Right cardiac atrium (tissue), 5 donors: ENCODE data around the gene MFNG. TPM values are rescaled to one million over a fixed set of nuclear protein-coding genes. Genes with fewer than 3 reads are reported as not detected.

Experiments
- ATAC-seq, 2 donors: fragments of 200-7000 bp; cut with Tn5 transposase; one replicate each; pipeline versions ENCODE4 v1.8.0 to v1.9.1; 2020; ENCODE audit warnings: moderate library complexity in 2 of 2, mild to moderate bottlenecking in 1 of 2
- DNase-seq, 3 donors: peaks; one replicate each; pipeline ENCODE4 v3.0.0-alpha.2; 2020
- H3K27ac ChIP-seq: one replicate; pipeline ENCODE4 v1.5.1; 2013; ENCODE audit warnings: mild to moderate bottlenecking, low read length, control low read depth, moderate library complexity
- H3K27me3 ChIP-seq: one replicate; pipeline ENCODE4 v1.6.1; 2013; ENCODE audit not compliant: control insufficient read depth, insufficient read depth
- H3K4me1 ChIP-seq: one replicate; pipeline ENCODE4 v1.6.1; 2013; ENCODE audit warnings: low read length; ENCODE audit not compliant: control insufficient read depth, insufficient read depth
- H3K4me3 ChIP-seq: one replicate; pipeline ENCODE4 v1.5.1; 2013; ENCODE audit warnings: low read length, control low read depth
- H3K9me3 ChIP-seq: one replicate; pipeline ENCODE4 v1.6.1; 2013; ENCODE audit warnings: low read length; ENCODE audit not compliant: control insufficient read depth
- WGBS: extraction: QIAGEN DNeasy Blood & Tissue Kit; methylation state at CpG from one replicate; pipeline ENCODE4 v1.1.7; 2013; 5-methylcytosine and 5-hydroxymethylcytosine counted together
- intact Hi-C, 4 donors: fragments of 100-400 bp; cut with DNase I; formaldehyde crosslinking; loops; one replicate each; pipeline versions ENCODE4 v1.11.0 to v1.14.0; 2022 to 2023
- polyA plus RNA-seq: library from polyadenylated mRNA; stranded (reverse); fragments of 200-250 nt; gene quantifications from one replicate; pipeline ENCODE4 v1.2.3, GENCODE V29; 2013
- total RNA-seq, 4 donors: library from RNA; stranded (reverse); fragmentation: NEBNext Ultra II Directional; extraction: Animal tissue kit (Norgen Biotek cat#: 25700); gene quantifications; one replicate each; pipeline ENCODE4 v1.2.1, GENCODE V29; 2021
- donor health status: healthy with polysubstance abuse.
- donor health status: DM: no; HTN: yes; CAD: no.
- donor health status: DM: no; HTN: no; CAD: no.
- donor health status: DM: no; HTN: yes; CAD: no; lungs with severe emphysema.
- donor health status: DM: yes; HTN: yes; CAD: no.

Gene MFNG
- total and polyA plus RNA-seq, 5 donors = 9.0 to 14.1 (median 10.5) TPM

DNA sequence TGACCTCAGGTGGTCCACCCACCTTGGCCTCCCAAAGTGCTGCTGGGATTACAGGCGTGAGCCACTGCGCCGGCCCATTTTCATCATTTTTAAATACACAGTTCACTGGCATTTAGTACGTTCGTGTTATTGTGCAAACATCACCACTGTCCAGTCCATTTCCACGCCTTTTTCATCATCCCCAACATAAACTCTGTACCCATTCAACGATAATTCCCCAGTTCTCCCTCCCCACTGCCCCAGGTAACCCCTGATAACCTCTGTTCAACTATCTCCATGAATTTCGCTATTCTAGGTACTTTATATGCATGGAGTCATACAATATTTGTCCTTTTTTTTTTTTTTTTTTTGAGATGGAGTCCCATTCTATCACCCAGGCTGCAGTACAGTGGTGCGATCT, 40.7 kb downstream of the MFNG start:
- no peaks in the 10 kb centered on the region for H3K27me3 ChIP-seq
- H3K4me3 ChIP-seq = no peak overlapping the region
- WGBS = 83% methylated on average over 9 of the region's 9 CpGs
- no peak for ATAC-seq
- no peak overlapping the region for H3K27ac ChIP-seq
- DNase-seq = no peak
- no peaks in the 10 kb centered on the region for H3K4me1 ChIP-seq
- intact Hi-C loops = no loop called here
- H3K9me3 ChIP-seq = peaks cover 4% of the 10 kb centered on the region

DNA sequence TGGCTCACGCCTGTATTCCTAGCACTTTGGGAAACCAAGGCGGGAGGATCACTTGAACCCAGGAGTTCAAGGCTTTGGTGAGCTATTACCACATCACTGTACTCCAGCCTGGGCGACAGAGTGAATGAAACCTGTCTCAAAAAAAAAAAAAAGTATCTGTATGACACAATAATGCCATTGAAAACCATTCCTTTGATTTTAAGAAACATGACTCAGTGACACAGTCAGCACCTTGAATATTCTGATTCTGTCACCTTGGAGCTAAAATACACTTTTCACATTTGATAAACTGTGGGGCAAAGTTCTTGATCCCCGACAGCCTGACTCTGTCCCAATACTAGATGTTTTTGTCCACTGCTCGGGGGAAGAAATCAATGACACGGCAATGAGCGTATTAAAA, 42.2 kb downstream of the MFNG start:
- Histone ChIP-seq H3K4me3 (no peak overlapping the region), H3K9me3 (peaks cover 4% of the 10 kb centered on the region), H3K27me3 (no peaks in the 10 kb centered on the region), H3K27ac (no peak overlapping the region), H3K4me1 (no peaks in the 10 kb centered on the region)
- no peak for ATAC-seq
- 83% methylated on average over 7 of the region's 7 CpGs for WGBS
- no peak for DNase-seq
- intact Hi-C loops = no loop called here

DNA sequence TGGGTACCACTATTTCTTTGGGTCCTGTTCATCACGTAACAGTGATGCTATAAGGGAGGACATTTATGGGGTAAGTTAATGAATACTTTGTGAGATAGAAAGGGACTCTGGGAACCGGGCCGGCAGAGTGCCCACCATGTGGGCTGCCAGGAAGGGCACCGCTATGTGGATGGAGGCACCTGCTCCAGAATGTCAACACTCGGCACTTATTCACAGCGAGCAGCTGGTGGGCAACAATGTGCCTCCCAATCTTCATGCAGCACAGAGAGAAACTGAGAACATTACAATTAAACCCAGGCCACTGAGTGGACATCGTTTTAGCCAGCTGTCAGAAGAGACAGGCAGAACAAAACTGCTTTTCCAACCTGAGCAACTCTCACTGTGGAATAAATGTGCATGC, 43.1 kb downstream of the MFNG start:
- no peak overlapping the region for H3K27ac ChIP-seq
- H3K4me1 ChIP-seq = no peaks in the 10 kb centered on the region
- DNase-seq (no peak), ATAC-seq (no peak)
- H3K27me3 ChIP-seq = no peaks in the 10 kb centered on the region
- H3K9me3 ChIP-seq = peaks cover 4% of the 10 kb centered on the region
- 90% methylated on average over 7 of the region's 7 CpGs for WGBS
- no peak overlapping the region for H3K4me3 ChIP-seq
- intact Hi-C loops = no loop called here

DNA sequence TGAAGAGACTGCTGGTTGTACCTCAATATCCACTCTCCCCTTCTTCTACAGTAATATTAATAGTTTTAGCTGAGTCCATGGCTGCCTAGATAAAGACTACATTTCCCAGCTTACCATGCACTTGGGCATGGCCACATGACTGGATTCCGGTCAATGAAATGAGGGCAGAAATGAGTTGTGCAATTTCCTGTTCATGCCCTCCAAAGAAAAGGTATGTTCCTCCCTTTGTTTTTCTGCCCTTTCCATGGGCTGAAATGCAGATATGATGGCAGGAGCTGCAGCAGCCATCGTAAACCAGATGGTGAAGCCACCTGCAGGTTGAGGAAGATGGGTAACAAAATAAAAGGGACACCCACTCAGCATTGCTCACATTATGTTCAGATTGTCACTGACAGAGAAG, 43.6 kb downstream of the MFNG start:
- DNase-seq = no peak
- no peaks in the 10 kb centered on the region for H3K27me3 ChIP-seq
- WGBS = 75% methylated on average over 2 of the region's 2 CpGs
- H3K4me1 ChIP-seq = no peaks in the 10 kb centered on the region
- ATAC-seq = no peak
- H3K4me3 ChIP-seq = no peak overlapping the region
- H3K27ac ChIP-seq = no peak overlapping the region
- intact Hi-C loops = no loop called here
- H3K9me3 ChIP-seq = peaks cover 4% of the 10 kb centered on the region

DNA sequence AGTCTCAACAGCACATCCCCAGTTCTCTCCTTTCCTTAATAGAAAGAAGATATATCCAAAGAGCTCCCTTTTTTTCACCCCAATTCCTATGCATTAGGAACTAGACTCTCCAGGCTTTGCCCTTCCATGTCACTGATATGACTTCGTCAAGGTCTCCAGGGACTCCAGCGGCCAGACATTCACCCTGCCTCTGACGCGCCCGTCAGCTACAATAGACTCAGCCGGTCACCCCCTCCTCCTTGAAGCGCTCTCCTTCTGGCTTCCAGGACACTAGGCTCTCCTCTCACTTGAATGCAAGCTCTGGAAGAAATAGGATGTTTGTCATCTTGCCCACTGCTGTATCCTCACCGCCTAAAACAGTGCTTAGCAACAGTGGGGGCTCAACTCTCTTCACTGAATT, 44.0 kb downstream of the MFNG start:
- ATAC-seq = no peak
- Histone ChIP-seq H3K27ac (no peak overlapping the region), H3K4me1 (no peaks in the 10 kb centered on the region), H3K4me3 (no peak overlapping the region), H3K9me3 (peaks cover 4% of the 10 kb centered on the region), H3K27me3 (no peaks in the 10 kb centered on the region)
- 52% methylated on average over 8 of the region's 8 CpGs for WGBS
- no peak for DNase-seq
- intact Hi-C loops = no loop called here

DNA sequence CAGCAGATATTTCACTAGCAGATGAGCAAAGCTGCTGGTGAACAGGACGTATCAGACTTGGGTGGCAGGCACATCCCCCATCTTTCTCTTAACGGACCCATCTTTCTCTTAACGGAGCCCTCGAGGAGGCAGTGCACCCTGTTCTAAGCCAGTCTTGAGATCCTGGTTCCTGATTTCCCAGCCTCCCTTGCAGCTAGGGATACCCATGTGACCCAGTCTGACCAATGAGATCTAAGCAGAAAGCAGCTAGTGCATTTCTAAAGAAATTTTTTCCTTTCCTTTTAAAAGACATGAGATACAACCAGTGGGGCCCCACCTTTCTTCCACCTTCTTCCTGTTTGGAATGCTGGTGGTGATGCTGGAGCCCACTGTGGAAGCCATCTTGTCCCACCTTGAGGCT, 45.3 kb downstream of the MFNG start:
- DNase-seq (no peak), ATAC-seq (no peak)
- H3K4me3 ChIP-seq = no peak overlapping the region
- H3K4me1 ChIP-seq = no peaks in the 10 kb centered on the region
- no peaks in the 10 kb centered on the region for H3K27me3 ChIP-seq
- no peak overlapping the region for H3K27ac ChIP-seq
- intact Hi-C loops = no loop called here
- WGBS = 85% methylated on average over 4 of the region's 4 CpGs
- H3K9me3 ChIP-seq = peaks cover 4% of the 10 kb centered on the region

DNA sequence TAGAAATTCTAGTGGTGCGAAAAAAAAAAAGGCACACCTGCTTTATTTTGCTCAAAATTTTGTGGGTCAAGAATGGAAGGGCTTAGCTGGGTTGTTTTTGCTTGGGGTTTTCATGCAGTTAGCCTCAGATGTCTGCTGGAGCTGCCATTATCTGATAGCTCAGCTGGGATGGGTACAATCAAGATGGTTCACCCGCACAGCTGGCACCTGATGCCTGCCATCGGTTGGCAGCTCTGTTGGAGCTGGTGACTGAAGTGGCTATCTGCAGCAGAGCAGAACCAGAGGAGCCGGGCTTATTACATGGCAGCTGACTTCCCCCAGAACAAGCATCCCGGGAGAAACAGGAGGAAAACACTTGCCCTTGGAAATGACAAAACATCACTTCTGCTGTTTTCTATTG, 46.8 kb downstream of the MFNG start:
- Histone ChIP-seq H3K27me3 (no peaks in the 10 kb centered on the region), H3K4me1 (no peaks in the 10 kb centered on the region), H3K4me3 (no peak overlapping the region), H3K9me3 (peaks cover 4% of the 10 kb centered on the region), H3K27ac (no peak overlapping the region)
- 69% methylated on average over 5 of the region's 5 CpGs for WGBS
- no peak for DNase-seq
- no peak for ATAC-seq
- intact Hi-C loops = loop anchor here in 1 of 4 donors (10.0 kb wide), 1 partner anchor 55 kb away; no protein-coding TSS in a partner anchor

DNA sequence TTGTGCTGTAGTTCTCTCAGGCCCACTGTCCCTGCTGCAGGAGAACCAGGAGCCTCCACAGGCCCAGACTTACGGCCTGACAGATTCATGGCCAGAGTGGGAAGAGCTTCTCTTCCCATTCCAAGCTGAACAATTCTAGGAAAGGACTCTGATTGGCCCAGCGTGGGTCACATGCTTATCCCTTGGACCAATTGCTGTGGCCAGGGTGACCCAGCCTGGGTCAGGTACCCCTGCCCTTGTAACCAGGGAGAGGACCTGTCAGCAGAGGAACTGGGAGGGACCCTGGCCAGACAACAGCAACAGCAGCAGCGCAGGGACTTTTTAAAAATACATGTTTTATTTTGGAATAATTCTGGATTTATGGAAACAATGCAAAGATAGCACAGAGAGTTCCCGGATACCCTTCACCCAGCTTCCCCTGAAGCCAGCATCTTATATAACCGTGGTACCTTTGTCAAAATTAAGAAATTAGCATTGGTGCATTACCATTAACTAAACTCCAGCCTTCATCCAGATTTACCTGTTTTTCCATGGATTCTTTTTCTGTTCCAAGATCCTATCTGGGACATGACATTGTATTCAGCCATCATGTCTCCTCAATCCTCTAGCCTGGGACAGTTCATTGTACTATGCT, 50.1 kb downstream of the MFNG start:
- H3K27me3 ChIP-seq = no peaks in the 10 kb centered on the region
- H3K4me3 ChIP-seq = no peak overlapping the region
- H3K4me1 ChIP-seq = no peaks in the 10 kb centered on the region
- no peak overlapping the region for H3K27ac ChIP-seq
- peaks cover 4% of the 10 kb centered on the region for H3K9me3 ChIP-seq
- DNase-seq = no peak
- 91% methylated on average over 5 of the region's 5 CpGs for whole genome bisulfite sequencing
- ATAC-seq = no peak
- intact Hi-C loops = loop anchor here in 1 of 4 donors (10.0 kb wide), 1 partner anchor 59 kb away; no protein-coding TSS in a partner anchor

DNA sequence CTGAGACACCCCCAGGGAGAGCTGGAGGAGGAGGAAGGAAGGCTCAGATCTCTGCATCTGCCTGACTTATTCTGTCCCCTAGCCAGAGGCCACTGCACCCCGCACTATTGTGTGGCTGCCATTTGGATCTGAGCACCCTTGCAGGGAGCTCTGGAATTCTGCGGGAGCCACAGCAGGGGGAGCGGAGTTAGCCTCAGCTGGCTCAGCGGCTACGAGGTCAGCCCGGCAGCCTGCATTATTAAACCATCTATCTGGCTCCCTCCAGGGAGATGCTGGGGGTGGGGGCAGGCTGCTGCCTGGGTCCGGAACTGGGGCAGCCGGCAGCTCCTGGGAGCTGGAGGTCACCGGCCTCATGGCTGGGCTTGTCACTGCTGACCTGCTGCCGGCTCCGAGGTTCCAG, 52.4 kb downstream of the MFNG start:
- no peak overlapping the region for H3K27ac ChIP-seq
- ATAC-seq (no peak), DNase-seq (no peak)
- no peak overlapping the region for H3K4me3 ChIP-seq
- intact Hi-C loops = loop anchor here in 1 of 4 donors (10.0 kb wide), 1 partner anchor 61 kb away; no protein-coding TSS in a partner anchor
- H3K4me1 ChIP-seq = no peaks in the 10 kb centered on the region
- no peaks in the 10 kb centered on the region for H3K9me3 ChIP-seq
- H3K27me3 ChIP-seq = no peaks in the 10 kb centered on the region
- 23% methylated on average over 11 of the region's 11 CpGs for WGBS

DNA sequence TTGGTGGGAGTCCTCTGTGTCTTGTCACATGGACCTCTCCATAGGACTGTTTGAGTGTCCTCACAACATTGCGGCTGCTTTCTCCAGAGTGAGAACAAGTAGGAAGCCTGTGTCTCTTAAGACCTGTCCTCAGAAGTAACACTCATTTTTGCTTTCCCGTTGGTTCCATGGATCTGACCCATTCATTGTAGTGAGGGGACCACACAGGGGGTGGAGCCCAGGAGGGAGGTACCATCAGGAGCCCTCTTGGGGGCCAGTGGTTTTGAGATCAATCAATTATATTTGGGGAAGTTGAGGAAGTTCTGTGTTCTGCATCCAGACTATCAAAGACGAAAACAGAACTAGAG, 53.5 kb downstream of the MFNG start:
- 93% methylated on average over 3 of the region's 3 CpGs for WGBS
- Histone ChIP-seq H3K27me3 (no peaks in the 10 kb centered on the region), H3K27ac (no peak overlapping the region), H3K4me3 (no peak overlapping the region), H3K4me1 (no peaks in the 10 kb centered on the region), H3K9me3 (no peaks in the 10 kb centered on the region)
- DNase-seq (no peak), ATAC-seq (no peak)
- intact Hi-C loops = loop anchor here in 1 of 4 donors (10.0 kb wide), 1 partner anchor 62 kb away; no protein-coding TSS in a partner anchor

DNA sequence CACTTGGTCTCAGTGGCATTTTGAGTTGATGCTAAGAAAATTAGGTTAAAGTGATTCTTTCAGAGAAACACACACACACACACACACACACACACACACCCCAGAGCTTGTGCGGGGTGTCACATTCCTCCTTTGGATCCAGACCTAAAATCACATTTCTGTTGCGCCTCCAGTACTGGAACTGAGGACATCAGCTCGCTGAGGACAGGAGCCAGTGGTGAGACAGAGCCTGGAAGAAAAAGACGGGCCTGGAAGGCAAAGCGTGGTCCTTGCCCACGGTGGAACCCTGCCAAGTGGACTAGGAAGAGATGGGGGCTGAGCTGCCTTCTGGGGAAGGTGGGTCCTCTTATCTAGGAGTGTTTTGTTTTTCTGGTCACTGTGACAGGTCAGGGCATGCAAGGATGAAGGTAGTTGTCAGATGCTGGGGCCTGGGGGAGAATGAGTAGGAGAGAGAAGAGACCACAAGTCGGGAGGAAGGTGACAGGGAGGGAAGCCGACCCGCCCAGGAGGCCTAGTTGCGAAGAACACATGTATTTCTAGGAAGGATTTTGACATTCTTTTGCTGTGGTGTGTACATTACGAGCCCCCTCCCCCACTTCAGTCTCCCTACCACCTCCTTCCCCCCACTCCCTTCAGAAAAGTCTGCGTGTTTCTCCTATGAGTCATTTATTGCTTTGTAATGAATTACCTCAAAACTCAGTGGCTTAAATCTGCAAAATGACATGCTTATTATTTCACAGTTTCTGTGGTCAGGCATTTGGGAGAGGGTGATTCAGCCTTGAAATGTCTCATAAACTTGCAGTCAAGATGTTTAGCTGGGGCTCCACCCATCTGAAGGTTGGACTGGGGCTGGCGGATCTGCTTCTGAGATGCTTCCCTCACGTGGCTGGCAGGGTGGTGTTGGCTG, 54.1 kb downstream of the MFNG start:
- DNase-seq = no peak
- no peak for ATAC-seq
- H3K27me3 ChIP-seq = no peaks in the 10 kb centered on the region
- intact Hi-C loops = loop anchor here in 1 of 4 donors (10.0 kb wide), 1 partner anchor 63 kb away; no protein-coding TSS in a partner anchor
- no peak overlapping the region for H3K27ac ChIP-seq
- H3K9me3 ChIP-seq = no peaks in the 10 kb centered on the region
- 75% methylated on average over 14 of the region's 14 CpGs for WGBS
- no peak overlapping the region for H3K4me3 ChIP-seq
- no peaks in the 10 kb centered on the region for H3K4me1 ChIP-seq
